HG02763 (cell line): ENCODE results near the gene SDC1.

Experiments used
- ATAC-seq: cut with Tn5 transposase; IDR thresholded peaks from one replicate; pipeline ENCODE4 v1.9.1; 2021; ENCODE audit warnings: mild to moderate bottlenecking, moderate library complexity; ENCODE audit not compliant: unreplicated experiment

Gene SDC1

GRCh38 chr2:20173496-20174402 lies 51.2 kb downstream of the SDC1 start:
- no peak for ATAC-seq

- no peak for ATAC-seq
Observed at GRCh38 chr2:20173064-20173463, 51.9 kb downstream of the SDC1 start.

GRCh38 chr2:20172273-20173055 lies 52.5 kb downstream of the SDC1 start:
- no peak for ATAC-seq

GRCh38 chr2:20171445-20171977 lies 53.4 kb downstream of the SDC1 start:
- ATAC-seq = no peak

- ATAC-seq = no peak
Observed at GRCh38 chr2:20170704-20171250, 54.2 kb downstream of the SDC1 start.

GRCh38 chr2:20169796-20170703 lies 54.9 kb downstream of the SDC1 start:
- no peak for ATAC-seq

GRCh38 chr2:20168727-20169696 lies 55.9 kb downstream of the SDC1 start:
- ATAC-seq = no peak

GRCh38 chr2:20168048-20168726 lies 56.7 kb downstream of the SDC1 start:
- ATAC-seq = no peak

GRCh38 chr2:20167356-20167755 lies 57.6 kb downstream of the SDC1 start:
- no peak for ATAC-seq

GRCh38 chr2:20165677-20166509 lies 59.0 kb downstream of the SDC1 start:
- ATAC-seq = no peak

- no peak for ATAC-seq
Observed at GRCh38 chr2:20164734-20165478, 60.0 kb downstream of the SDC1 start.

- no peak for ATAC-seq
Observed at GRCh38 chr2:20164061-20164733, 60.7 kb downstream of the SDC1 start.

- ATAC-seq = no peak
Observed at GRCh38 chr2:20159411-20160070, 65.4 kb downstream of the SDC1 start.

- no peak for ATAC-seq
Observed at GRCh38 chr2:20157193-20157891, 67.6 kb downstream of the SDC1 start.

GRCh38 chr2:20156836-20157192 lies 68.1 kb downstream of the SDC1 start:
- ATAC-seq = no peak
